ENCODE results near the gene LCE5A.

- TF ChIP-seq POLR2A (IDR thresholded peaks at IDR 0.05; ENCODE audit: low read length) (no peak), GATA1 (IDR thresholded peaks at IDR 0.05; ENCODE audit: low read depth, low read length) (no peak)
These were observed 4.3 kb downstream of the LCE5A start for GRCh38 chr1:152514715-152515433.
